HG03439 (cell line): ENCODE data around the gene SUCLG2.

Experiments
- ATAC-seq: cut with Tn5 transposase; IDR thresholded peaks from one replicate; pipeline ENCODE4 v1.9.1; 2021; ENCODE audit warnings: mild to moderate bottlenecking, moderate library complexity; ENCODE audit not compliant: unreplicated experiment

Gene SUCLG2

GRCh38 chr3:67650084-67650483 lies 4.3 kb downstream of the SUCLG2 start:
- ATAC-seq = no peak

- ATAC-seq = no peak
Measured at GRCh38 chr3:67649681-67650080, 4.7 kb downstream of the SUCLG2 start.

GRCh38 chr3:67648701-67649100 lies 5.7 kb downstream of the SUCLG2 start:
- ATAC-seq = no peak

GRCh38 chr3:67648229-67648628 lies 6.2 kb downstream of the SUCLG2 start:
- ATAC-seq = no peak

- no peak for ATAC-seq
Measured at GRCh38 chr3:67647390-67647878, 7.0 kb downstream of the SUCLG2 start.

- ATAC-seq = no peak
Measured at GRCh38 chr3:67646586-67647234, 7.7 kb downstream of the SUCLG2 start.

GRCh38 chr3:67644827-67645226 lies 9.6 kb downstream of the SUCLG2 start:
- no peak for ATAC-seq

- ATAC-seq = no peak
Measured at GRCh38 chr3:67642734-67643133, 11.7 kb downstream of the SUCLG2 start.

- ATAC-seq = no peak
Measured at GRCh38 chr3:67642190-67642589, 12.2 kb downstream of the SUCLG2 start.

- no peak for ATAC-seq
Measured at GRCh38 chr3:67641451-67641850, 13.0 kb downstream of the SUCLG2 start.

- no peak for ATAC-seq
Measured at GRCh38 chr3:67640023-67640660, 14.3 kb downstream of the SUCLG2 start.

GRCh38 chr3:67637255-67637900 lies 17.0 kb downstream of the SUCLG2 start:
- ATAC-seq = no peak

- no peak for ATAC-seq
Measured at GRCh38 chr3:67635806-67636205, 18.6 kb downstream of the SUCLG2 start.

GRCh38 chr3:67635257-67635656 lies 19.2 kb downstream of the SUCLG2 start:
- ATAC-seq = no peak

- no peak for ATAC-seq
Measured at GRCh38 chr3:67630666-67631362, 23.6 kb downstream of the SUCLG2 start.

GRCh38 chr3:67624687-67625086 lies 29.7 kb downstream of the SUCLG2 start:
- no peak for ATAC-seq

GRCh38 chr3:67624078-67624477 lies 30.3 kb downstream of the SUCLG2 start:
- no peak for ATAC-seq

GRCh38 chr3:67622652-67623051 lies 31.8 kb downstream of the SUCLG2 start:
- no peak for ATAC-seq

GRCh38 chr3:67620869-67621268 lies 33.5 kb downstream of the SUCLG2 start:
- no peak for ATAC-seq

- no peak for ATAC-seq
Measured at GRCh38 chr3:67619991-67620390, 34.4 kb downstream of the SUCLG2 start.

- peak; percentile 56 for ATAC-seq
Measured at GRCh38 chr3:67617518-67617917, 36.9 kb downstream of the SUCLG2 start.

GRCh38 chr3:67616046-67616445 lies 38.4 kb downstream of the SUCLG2 start:
- ATAC-seq = no peak
